H7 (cell line): ENCODE data around the gene C17orf107. TPM values are rescaled to one million over a fixed set of nuclear protein-coding genes. Genes with fewer than 3 reads are reported as not detected.
A peak's percentile ranks its signal among the peaks of the same experiment; 100 is the strongest.

Source experiments
- DNase-seq: peaks from one replicate; pipeline ENCODE4 v3.0.0; 2012
- H3K27me3 ChIP-seq: 2 replicates; pipeline ENCODE4 v1.6.0; 2011; ENCODE audit warnings: mild to moderate bottlenecking, low read length; ENCODE audit not compliant: control insufficient read depth, insufficient read depth
- H3K36me3 ChIP-seq: replicated peaks from 2 replicates; pipeline ENCODE4 v1.5.1; 2011; ENCODE audit warnings: low read length; ENCODE audit not compliant: control insufficient read depth, insufficient read depth
- H3K4me3 ChIP-seq: 2 replicates; pipeline ENCODE4 v1.5.1; 2011; ENCODE audit warnings: low read depth, mild to moderate bottlenecking, control low read depth, low read length, moderate library complexity; ENCODE audit not compliant: insufficient read depth
- total RNA-seq: library from RNA; depleted of rRNA; stranded (reverse); fragments of >200 nt; shearing (Covaris generic); gene quantifications from 2 replicates; pipeline ENCODE4 v1.2.3, GENCODE V29; 2014

Gene C17orf107
- total RNA-seq, 1 experiment from 2014 or later: 7.6 TPM

- H3K27me3 ChIP-seq: no peaks in the 10 kb centered on the region
- H3K36me3 ChIP-seq: peaks cover 36% of the 10 kb centered on the region
- DNase-seq: no peak
These were observed 43.6 kb downstream of the C17orf107 start for GRCh38 chr17:4942760-4943508.

DNA sequence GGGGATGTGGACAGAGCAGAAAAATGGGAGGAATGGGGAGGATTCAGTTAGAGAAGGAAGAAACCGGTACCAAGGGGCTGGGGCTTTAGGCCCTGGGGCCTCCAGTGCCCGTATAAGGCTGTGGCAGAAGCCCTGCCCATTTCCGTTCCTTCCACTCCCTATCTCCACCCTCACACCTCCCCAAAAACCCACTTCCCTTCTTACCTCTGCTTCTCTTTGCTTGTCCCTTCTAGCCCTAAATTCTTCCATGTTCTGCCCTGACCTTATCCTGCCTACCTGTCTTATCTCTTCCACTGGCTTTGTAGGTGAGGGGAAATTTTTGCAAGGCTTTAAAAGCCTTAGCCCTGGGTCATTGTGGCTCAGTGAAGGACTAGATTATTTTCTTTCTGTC lies 44.8 kb downstream of the C17orf107 start:
- Histone ChIP-seq H3K36me3 (peaks cover 34% of the 10 kb centered on the region), H3K4me3 (no peak overlapping the region), H3K27me3 (no peaks in the 10 kb centered on the region)
- DNase-seq: peak; percentile 51

More at GRCh38 chr17:4942760-4943508, 43.6 kb downstream of the C17orf107 start:
- no peak overlapping the region for H3K4me3 ChIP-seq

DNA sequence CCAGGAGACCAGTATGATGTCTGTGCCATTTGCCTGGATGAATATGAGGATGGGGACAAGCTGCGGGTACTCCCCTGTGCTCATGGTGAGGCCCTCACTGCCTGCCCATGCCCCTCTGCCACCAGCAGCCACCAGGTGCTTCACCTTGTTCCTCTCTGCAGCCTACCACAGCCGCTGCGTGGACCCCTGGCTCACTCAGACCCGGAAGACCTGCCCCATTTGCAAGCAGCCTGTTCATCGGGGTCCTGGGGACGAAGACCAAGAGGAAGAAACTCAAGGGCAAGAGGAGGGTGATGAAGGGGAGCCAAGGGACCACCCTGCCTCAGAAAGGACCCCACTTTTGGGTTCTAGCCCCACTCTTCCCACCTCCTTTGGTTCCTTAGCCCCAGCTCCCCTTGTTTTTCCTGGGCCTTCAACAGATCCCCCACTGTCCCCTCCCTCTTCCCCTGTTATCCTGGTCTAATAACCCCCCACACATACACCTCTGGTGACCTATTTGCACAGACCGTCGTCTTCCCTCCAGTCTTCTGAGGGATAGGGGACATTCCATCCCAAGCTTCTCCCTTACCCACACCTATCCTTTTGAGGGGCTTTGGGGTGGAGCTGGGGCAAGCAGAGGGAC lies 45.3 kb downstream of the C17orf107 start:
- H3K27me3 ChIP-seq: no peaks in the 10 kb centered on the region
- no peak overlapping the region for H3K4me3 ChIP-seq
- H3K36me3 ChIP-seq: peaks cover 34% of the 10 kb centered on the region
- DNase-seq: peak; percentile 31

GRCh38 chr17:4945176-4945943 lies 46.0 kb downstream of the C17orf107 start:
- H3K27me3 ChIP-seq: no peaks in the 10 kb centered on the region
- DNase-seq: peak; percentile 72
- H3K4me3 ChIP-seq: no peak overlapping the region
- H3K36me3 ChIP-seq: peaks cover 34% of the 10 kb centered on the region

DNA sequence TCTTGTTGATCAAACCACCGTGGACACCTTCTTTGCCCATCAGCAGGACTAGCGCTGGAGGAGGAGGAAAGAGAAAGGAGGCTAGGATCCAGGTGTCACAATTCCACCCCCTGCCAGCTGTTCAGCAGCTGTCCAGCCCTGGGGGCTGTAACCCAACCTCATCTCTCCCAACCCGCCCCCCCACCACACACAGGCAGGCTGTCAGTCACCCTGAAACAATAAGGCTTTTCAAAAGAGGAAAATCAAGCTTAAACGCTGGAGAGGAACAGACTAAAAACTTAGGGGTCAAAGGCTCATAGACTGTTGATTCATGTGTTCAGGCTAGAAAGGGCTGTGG lies 46.6 kb downstream of the C17orf107 start:
- H3K4me3 ChIP-seq: no peak overlapping the region
- peaks cover 34% of the 10 kb centered on the region for H3K36me3 ChIP-seq
- no peaks in the 10 kb centered on the region for H3K27me3 ChIP-seq
- DNase-seq: peak; percentile 29

DNA sequence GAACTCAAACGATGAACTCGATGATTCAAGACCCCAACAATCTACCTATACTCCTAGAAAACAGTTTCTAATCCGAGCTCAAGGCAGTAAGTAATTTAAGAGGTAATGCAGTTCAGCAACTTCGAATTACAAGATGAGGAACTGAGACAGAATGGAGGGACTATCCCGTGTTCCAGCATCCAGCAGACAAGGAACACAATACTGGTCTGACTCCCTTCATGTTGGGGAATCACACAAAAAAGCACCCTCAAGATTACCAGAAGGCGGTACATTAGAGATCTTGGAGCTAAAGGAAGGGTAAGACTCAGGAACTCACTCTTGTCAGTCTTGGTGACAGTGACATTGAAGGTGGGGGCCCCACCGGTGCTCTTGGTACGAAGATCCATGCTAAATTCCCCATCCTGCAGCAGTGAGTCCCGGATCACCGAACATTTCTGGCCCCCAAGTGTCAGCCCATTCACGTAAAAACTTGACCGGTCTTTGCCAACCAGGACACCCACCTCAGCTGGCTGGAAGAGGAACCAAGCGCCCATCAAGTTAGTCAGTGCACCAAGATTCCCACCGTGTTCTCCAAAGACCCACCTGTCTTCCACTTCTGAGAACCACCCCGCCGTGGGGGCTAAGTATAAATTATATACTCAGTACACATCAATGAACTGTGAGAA lies 47.1 kb downstream of the C17orf107 start:
- Histone ChIP-seq H3K4me3 (peak overlapping the region; percentile 100), H3K36me3 (peaks cover 34% of the 10 kb centered on the region), H3K27me3 (no peaks in the 10 kb centered on the region)
- no peak for DNase-seq

DNA sequence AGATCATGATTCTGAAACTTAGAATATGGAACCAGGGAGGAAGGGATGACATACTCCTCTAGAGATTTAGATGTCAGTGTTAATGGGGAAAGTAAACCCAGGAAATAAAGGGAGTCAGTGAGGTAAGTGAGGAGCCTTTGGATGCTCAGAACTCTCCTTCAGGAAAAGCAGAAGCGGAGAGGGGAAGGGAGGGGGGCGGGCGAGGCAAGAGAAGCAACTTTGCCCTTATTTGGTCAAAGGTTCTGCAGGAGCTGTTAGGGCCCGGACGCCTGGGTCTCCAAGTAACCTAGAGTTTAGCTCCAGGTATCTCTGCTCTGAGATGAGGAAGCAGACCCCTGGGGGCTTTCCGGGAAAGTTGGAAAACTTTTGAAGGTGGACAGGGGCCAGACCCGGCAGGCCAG lies 47.7 kb downstream of the C17orf107 start:
- DNase-seq: no peak
- H3K4me3 ChIP-seq: peak overlapping the region; percentile 100
- H3K27me3 ChIP-seq: no peaks in the 10 kb centered on the region
- H3K36me3 ChIP-seq: peaks cover 32% of the 10 kb centered on the region

GRCh38 chr17:4947411-4948165 lies 48.3 kb downstream of the C17orf107 start:
- Histone ChIP-seq H3K4me3 (peak overlapping the region; percentile 100), H3K36me3 (peaks cover 27% of the 10 kb centered on the region), H3K27me3 (no peaks in the 10 kb centered on the region)
- peak; percentile 91 for DNase-seq

GRCh38 chr17:4948166-4948930 lies 49.0 kb downstream of the C17orf107 start, which contains the start of gene PFN1:
TSS of gene PFN1 (minus strand) at chr17:4948530. CDS start at chr17:4948394, 136 bp downstream.
- H3K36me3 ChIP-seq: peaks cover 19% of the 10 kb centered on the region
- no peaks in the 10 kb centered on the region for H3K27me3 ChIP-seq
- peak within 1 kb of the TSS; percentile 100 for H3K4me3 ChIP-seq
- peak; percentile 97 for DNase-seq

- DNase-seq: peak; percentile 99
- Histone ChIP-seq H3K36me3 (peaks cover 18% of the 10 kb centered on the region), H3K27me3 (no peaks in the 10 kb centered on the region), H3K4me3 (peak overlapping the region; percentile 100)
These were observed 49.6 kb downstream of the C17orf107 start for GRCh38 chr17:4948931-4949320.

GRCh38 chr17:4949321-4950074 lies 50.2 kb downstream of the C17orf107 start:
- peak; percentile 94 for DNase-seq
- Histone ChIP-seq H3K4me3 (peak overlapping the region; percentile 100), H3K27me3 (no peaks in the 10 kb centered on the region), H3K36me3 (peaks cover 18% of the 10 kb centered on the region)

- no peaks in the 10 kb centered on the region for H3K27me3 ChIP-seq
- peaks cover 15% of the 10 kb centered on the region for H3K36me3 ChIP-seq
- peak overlapping the region; percentile 100 for H3K4me3 ChIP-seq
- DNase-seq: no peak
These were observed 50.9 kb downstream of the C17orf107 start for GRCh38 chr17:4950075-4950745.
